Keratinocyte (primary cell): Measurements from ENCODE around the gene SEMA4G.

Source experiments
- CTCF ChIP-seq, 3 experiments: IDR thresholded peaks in 1 of 3; conservative IDR thresholded peaks in 1 of 3; optimal IDR thresholded peaks in 1 of 3; 2 replicates in 2 of 3; 3 replicates in 1 of 3; pipeline versions ENCODE3 to v1.5.1; 2011; ENCODE audit warnings: low read length in 3 of 3, mild to moderate bottlenecking in 3 of 3, moderate library complexity in 2 of 3, control low read depth in 1 of 3, inconsistent platforms in 1 of 3; ENCODE audit not compliant: insufficient read depth in 2 of 3; ENCODE audit errors: extremely low read depth in 1 of 3
- EZH2 ChIP-seq: IDR thresholded peaks from one replicate; pipeline ENCODE4 v1.6.1; 2012; ENCODE audit warnings: inconsistent platforms, mild to moderate bottlenecking, low read length, moderate library complexity

- TF ChIP-seq EZH2 (no peak), CTCF (optimal IDR thresholded peaks at IDR 0.05 in 1 of 3, IDR thresholded peaks at IDR 0.05 in 1 of 3, conservative IDR thresholded peaks at IDR 0.05 in 1 of 3; ENCODE audit: extremely low read depth in 1 of 3, insufficient read depth in 2 of 3, low read length in 3 of 3) (no peak)
Measured at GRCh38 chr10:100968863-100969186, 479 bp upstream of the SEMA4G start.
